ENCODE results near the gene RP2. TPM values are rescaled to one million over a fixed set of nuclear protein-coding genes. Genes with fewer than 3 reads are reported as not detected.

The RP2 gene
- total RNA-seq: 6.1 TPM

DNA sequence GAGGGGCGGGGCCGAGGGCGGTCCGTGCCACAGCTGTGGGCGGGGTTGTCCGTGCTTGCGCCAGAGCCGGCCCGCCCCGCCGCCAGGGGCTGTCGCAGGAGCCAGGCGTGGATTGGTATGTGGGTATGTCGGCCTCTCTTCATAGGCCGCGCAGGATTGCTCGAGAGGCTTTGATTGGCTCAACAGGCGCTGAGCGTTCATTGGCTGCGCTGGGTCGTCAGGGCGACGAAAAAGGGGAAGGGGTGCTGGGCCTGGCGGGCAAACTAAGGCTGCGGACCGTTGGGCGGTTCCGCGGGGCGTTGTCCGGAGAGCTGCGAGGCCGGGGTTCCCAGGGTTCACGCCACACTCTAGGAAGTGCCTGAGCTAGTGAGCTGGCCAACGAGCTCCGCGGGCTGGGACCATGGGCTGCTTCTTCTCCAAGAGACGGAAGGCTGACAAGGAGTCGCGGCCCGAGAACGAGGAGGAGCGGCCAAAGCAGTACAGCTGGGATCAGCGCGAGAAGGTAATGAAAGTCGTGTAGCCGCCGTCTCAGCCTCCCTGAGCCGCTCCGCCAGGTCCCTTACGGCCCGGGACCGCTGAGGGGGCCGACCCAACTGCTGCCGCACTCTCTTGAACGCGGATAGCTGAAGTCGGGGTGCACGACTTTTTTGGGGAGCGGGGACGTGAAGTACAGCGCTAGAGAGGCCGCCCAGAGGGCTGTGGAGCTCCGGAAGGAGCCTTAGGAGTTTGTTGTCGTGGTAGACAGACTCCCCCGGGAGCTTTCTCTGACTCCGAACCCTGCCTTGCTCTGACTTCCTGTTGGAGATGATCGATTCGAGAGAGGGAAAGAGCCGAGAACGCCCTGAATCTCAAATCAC, at the start of gene RP2:
TSS of gene RP2 (plus strand) at position 343 of the 857 bp plus-strand sequence. CDS start at position 401, 58 bp downstream.
- Histone ChIP-seq H3K4me3 (peak within 1 kb of the TSS; percentile 59 to 79), H3K27me3 (no peaks in the 10 kb centered on the region), H3K9me3 (no peaks in the 10 kb centered on the region), H3K27ac (peak within 1 kb of the TSS; percentile 88), H3K4me1 (peaks cover 26% of the 10 kb centered on the region), H3K36me3 (no peaks in the 10 kb centered on the region)
- DNase-seq (ENCODE audit: extremely low spot score in 2 of 2): peak in 1 of 2 donors; percentile 95
- intact Hi-C loops (cut with DNase I): no loop called here
- TF ChIP-seq POLR2A (IDR thresholded peaks at IDR 0.05): peak in 1 of 2 donors; percentile 75
- TF ChIP-seq POLR2AphosphoS5 (IDR thresholded peaks at IDR 0.05; ENCODE audit: insufficient read depth in 1 of 2, low read depth in 1 of 2): peak; percentile 70 to 93
- TF ChIP-seq, protein P1, sequence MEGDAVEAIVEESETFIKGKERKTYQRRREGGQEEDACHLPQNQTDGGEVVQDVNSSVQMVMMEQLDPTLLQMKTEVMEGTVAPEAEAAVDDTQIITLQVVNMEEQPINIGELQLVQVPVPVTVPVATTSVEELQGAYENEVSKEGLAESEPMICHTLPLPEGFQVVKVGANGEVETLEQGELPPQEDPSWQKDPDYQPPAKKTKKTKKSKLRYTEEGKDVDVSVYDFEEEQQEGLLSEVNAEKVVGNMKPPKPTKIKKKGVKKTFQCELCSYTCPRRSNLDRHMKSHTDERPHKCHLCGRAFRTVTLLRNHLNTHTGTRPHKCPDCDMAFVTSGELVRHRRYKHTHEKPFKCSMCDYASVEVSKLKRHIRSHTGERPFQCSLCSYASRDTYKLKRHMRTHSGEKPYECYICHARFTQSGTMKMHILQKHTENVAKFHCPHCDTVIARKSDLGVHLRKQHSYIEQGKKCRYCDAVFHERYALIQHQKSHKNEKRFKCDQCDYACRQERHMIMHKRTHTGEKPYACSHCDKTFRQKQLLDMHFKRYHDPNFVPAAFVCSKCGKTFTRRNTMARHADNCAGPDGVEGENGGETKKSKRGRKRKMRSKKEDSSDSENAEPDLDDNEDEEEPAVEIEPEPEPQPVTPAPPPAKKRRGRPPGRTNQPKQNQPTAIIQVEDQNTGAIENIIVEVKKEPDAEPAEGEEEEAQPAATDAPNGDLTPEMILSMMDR (IDR thresholded peaks at IDR 0.05): no peak

DNA sequence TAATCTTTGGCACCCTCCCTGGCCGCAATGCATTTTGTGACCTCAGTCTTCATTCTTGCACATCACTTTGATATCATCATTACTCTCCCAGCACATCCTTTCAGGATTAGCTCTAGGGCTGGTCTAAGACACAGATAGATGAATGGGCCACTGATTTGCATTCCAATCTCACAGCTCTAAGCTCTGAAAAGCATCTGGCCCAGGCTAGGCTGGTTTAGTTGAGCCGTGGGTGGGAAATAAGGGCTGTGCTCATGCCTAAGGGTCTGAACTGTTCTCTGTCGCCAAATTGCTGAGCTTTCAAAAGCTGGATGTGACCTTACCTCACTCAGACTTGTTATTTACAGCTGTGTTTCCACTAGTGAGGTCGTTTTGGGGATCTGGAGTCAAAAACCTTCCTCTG, 47.9 kb upstream of the RP2 start:
- Histone ChIP-seq H3K4me1 (no peaks in the 10 kb centered on the region), H3K27ac (no peak overlapping the region)
- TF ChIP-seq POLR2A (IDR thresholded peaks at IDR 0.05): no peak
- TF ChIP-seq POLR2AphosphoS5 (IDR thresholded peaks at IDR 0.05; ENCODE audit: insufficient read depth in 1 of 2, low read depth in 1 of 2): no peak
- TF ChIP-seq, protein P1 (IDR thresholded peaks at IDR 0.05): no peak

DNA sequence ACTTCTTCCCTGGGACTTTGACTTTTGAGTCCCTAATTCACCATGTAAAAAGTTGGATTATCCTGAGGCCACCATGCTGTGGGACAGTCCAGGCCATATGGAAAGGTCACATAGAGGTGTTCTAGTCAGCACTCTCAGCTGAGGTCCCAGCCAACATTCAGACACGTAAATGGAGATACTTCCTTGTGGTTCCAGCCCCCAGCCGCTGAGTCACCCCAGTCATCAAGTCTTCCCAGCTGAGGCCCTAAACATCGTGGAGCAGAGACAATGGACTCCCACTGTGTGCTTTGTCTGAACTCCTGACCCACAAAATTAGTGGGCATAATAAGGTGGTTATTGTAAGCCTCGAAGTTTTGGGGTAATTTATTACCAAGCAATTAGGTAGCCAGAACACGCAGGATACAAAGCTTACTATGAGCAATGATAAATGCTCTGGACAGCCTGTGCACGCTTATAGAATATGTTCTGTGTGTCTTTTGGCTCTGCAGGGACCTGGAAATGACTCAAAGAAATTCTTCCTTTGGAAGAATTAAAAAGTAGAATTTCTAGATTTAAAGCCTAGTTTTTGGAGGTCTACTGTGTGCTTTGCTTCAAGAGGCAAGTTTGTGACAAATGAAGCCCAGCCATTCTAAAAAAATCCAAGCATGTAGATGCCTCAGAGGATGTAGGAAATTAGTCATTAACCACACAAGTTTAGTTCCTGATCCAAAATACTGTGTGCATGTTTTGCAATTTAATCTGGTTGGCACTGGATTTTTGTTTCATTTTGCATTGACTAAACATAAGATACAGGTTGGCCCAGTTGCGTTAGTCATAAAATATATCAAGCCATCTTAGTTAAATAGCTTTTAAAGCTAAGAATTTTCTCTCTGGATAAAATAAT, 44.7 kb upstream of the RP2 start:
- Histone ChIP-seq H3K36me3 (no peaks in the 10 kb centered on the region), H3K4me3 (no peak overlapping the region), H3K27ac (no peak overlapping the region), H3K9me3 (no peaks in the 10 kb centered on the region), H3K4me1 (no peaks in the 10 kb centered on the region), H3K27me3 (no peaks in the 10 kb centered on the region)
- no peak for DNase-seq (ENCODE audit: extremely low spot score in 2 of 2)
- TF ChIP-seq POLR2A (IDR thresholded peaks at IDR 0.05) (no peak), POLR2AphosphoS5 (IDR thresholded peaks at IDR 0.05; ENCODE audit: insufficient read depth in 1 of 2, low read depth in 1 of 2) (peak in 1 of 2 donors; percentile 66)
- intact Hi-C loops (cut with DNase I): loop anchor here (5.0 kb wide), 1 partner anchor 35 kb away; the partner anchor contains the start of gene SLC9A7

More for the DNA sequence above, 47.9 kb upstream of the RP2 start:
- Histone ChIP-seq H3K27me3 (no peaks in the 10 kb centered on the region), H3K36me3 (no peaks in the 10 kb centered on the region), H3K9me3 (no peaks in the 10 kb centered on the region), H3K4me3 (no peak overlapping the region)
- DNase-seq (ENCODE audit: extremely low spot score in 2 of 2): no peak
- intact Hi-C loops (cut with DNase I): no loop called here

DNA sequence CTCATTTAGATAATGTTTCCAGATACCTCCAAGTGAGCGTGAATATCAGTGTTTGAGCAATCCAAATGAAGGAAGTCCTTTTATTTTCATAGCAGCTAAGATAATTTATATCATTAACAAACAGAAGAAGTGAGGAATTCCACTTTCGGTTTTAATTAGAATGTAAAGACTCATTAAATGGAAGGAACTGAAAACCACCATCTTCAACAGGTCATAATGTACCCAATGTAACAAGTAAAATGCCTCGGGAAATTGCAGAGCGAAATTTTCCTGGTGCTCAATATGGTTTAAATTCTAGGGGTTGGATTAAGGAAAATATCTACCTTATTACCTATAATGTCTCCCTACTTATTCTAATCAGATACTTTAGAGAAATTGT, 44.0 kb upstream of the RP2 start:
- Histone ChIP-seq H3K27me3 (no peaks in the 10 kb centered on the region), H3K27ac (no peak overlapping the region), H3K4me3 (no peak overlapping the region), H3K4me1 (no peaks in the 10 kb centered on the region), H3K36me3 (no peaks in the 10 kb centered on the region), H3K9me3 (no peaks in the 10 kb centered on the region)
- no peak for DNase-seq (ENCODE audit: extremely low spot score in 2 of 2)
- intact Hi-C loops (cut with DNase I): loop anchor here (5.0 kb wide), 1 partner anchor 35 kb away; the partner anchor contains the start of gene SLC9A7
- TF ChIP-seq POLR2AphosphoS5 (IDR thresholded peaks at IDR 0.05; ENCODE audit: insufficient read depth in 1 of 2, low read depth in 1 of 2) (no peak), POLR2A (IDR thresholded peaks at IDR 0.05) (no peak)
- TF ChIP-seq, protein P1 (IDR thresholded peaks at IDR 0.05): no peak
